SW 1271 (cell line): ENCODE measurements around the gene PMF1.
A peak's percentile ranks its signal among the peaks of the same experiment; 100 is the strongest.
"Not testable (repeated sequence)": the region's sequence is repeated elsewhere in the genome, so short reads cannot be mapped to it uniquely, and the experiment has no call there.

ENCODE experiments used
- DNase-seq, 2 experiments: peaks; one replicate each; lab custom pipeline; 2025; lab: John Stamatoyannopoulos, UW

PMF1 gene, protein sequence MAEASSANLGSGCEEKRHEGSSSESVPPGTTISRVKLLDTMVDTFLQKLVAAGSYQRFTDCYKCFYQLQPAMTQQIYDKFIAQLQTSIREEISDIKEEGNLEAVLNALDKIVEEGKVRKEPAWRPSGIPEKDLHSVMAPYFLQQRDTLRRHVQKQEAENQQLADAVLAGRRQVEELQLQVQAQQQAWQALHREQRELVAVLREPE

DNA sequence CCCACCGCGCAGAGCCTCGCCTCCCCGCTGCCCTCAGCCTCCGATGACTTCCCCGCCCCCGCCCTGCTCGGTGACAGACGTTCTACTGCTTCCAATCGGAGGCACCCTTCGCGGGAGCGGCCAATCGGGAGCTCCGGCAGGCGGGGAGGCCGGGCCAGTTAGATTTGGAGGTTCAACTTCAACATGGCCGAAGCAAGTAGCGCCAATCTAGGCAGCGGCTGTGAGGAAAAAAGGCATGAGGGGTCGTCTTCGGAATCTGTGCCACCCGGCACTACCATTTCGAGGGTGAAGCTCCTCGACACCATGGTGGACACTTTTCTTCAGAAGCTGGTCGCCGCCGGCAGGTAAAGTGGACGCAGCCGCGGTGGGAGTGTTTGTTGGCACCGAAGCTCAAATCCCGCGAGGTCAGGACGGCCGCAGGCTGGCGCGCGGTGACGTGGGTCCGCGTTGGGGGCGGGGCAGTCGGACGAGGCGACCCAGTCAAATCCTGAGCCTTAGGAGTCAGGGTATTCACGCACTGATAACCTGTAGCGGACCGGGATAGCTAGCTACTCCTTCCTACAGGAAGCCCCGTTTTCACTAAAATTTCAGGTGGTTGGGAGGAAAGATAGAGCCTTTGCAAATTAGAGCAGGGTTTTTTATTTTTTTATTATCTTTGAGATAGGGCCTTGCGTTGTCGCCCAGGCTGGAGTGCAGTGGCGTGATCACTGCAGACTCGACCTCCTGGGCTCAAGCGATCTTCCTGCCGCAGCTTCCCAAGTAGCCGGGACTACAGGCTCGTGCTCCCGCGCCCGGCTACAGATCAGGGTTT is at the start of gene PMF1:
PMF1 (plus strand) TSS at position 175 of the 811 bp plus-strand sequence; CDS start at position 184, 9 bp downstream.
- DNase-seq = peak; percentile 75 to 87

DNA sequence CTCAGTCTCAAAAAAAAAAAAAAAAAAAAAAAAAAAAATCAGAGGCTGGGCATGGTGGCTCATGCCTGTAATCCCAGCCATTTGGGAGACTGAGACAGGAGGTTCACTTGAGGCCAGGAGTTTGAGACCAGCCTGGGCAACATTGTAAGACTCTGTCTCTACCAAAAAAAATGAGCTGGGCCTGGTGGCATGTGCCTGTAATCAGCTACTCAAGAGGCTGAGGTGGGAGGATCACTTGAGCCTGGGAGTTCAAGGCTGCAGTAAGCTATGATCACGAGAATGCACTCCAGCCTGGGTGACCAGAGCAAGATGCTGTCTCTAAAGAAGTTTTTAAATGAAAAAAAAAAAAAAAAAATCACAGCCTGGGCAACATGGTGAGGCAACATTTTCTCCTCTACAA is 49.1 kb upstream of the PMF1 start:
- no peak for DNase-seq

DNA sequence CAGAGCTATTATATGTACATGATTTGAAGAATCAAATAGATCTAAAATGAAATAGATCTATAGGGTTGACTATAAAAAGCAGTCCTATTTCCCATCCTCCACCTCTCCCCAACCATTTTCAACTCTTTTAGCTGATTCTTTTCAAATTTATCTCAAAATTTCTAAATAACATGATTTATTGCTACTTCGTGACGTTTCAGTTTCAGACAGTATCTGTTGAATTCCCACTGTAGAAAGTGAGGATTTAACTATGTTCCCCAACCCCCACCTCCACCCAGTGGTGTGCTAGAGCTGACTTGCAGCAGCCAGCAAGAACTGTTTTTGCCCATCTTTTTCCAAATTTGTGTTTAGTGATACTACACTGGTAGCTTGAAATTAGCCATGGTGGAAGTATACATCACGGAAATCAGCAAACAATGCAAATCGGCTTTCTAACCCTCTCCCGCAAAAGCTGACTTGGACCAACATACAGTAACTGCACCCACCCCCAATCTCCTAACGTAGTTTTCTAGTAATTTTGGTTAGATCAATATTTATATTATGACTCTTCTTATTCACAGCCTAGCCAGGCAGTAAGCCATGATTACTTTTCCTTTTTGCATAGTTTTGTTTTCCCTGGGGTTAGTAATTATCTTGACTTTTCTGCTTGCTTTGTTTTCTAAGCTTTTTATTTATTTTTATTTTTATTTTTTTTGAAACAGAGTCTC is 48.5 kb upstream of the PMF1 start:
- no peak for DNase-seq

DNA sequence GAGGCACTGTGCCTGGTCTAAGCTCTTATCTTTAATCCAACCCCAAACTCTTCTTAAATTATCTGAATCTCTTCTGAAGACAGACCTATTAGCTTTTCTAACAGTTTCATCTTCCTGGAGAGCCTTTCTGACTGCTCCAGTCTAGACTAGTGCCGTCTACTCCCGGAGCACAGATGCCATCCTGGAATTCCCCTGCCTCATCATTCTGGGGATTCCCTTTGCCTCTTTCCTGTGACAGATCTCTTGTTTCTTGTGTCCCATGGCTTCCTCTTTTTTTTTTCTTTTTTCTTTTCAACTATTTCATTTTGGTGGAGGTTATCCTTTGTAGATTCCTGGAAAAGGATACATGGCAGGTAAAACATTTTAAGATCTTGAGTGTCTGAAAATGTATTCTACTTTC is 47.7 kb upstream of the PMF1 start:
- no peak for DNase-seq

DNA sequence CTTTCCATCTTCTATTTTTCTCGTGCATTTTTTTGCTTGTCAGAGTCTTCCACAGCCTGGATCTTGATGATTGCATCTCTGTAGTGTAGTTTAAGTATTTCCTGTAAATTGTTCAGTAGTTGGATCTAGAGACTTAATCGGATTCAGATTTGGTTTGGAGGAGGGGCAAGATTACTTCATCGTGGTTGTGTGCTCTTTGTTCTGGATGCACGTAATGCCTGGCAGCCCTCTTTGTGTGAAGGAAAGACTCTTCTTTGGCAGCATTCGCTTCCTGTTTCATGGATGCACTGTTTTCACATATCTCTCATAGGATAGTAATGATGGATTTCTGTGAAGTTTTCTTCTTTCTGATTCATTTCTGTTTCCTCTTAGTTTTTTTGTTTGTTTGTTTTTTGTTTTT is 45.3 kb upstream of the PMF1 start:
- no peak for DNase-seq

DNA sequence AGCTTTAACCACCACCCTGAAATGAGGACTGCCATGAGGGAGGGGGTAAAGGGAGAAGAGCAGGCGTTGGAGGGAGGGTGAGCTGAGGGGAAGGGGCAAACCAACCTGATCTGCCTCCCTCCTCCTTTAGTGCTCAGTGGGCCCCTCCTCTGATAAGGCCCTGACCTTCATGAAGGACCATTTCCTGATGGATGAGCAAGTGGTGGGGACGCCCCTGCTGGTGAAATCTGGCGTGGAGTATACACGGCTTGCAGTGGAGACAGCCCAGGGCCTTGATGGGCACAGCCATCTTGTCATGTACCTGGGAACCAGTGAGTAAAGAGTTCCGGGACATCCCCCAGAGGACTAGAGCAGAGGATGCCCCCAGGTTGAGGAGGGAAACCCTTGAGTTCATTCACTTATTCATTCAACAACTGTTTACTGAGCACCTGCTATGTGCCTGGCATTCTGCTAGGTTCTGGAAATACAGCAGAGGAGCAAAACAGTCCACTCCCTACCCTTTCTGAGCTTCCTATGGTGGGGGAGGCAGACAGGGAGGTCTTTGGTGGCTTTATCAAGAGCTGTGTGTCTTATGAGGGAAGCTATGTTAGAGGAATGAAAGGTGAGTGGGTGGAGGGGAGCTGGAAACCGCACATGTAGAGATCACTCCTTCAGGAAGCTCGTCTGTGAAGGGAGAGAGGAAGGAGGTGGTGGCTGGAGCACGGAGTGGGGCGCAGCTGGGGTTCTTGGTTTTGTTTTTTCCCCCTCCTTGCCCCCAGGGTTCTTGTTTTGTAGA is 39.9 kb upstream of the PMF1 start:
- no peak for DNase-seq

DNA sequence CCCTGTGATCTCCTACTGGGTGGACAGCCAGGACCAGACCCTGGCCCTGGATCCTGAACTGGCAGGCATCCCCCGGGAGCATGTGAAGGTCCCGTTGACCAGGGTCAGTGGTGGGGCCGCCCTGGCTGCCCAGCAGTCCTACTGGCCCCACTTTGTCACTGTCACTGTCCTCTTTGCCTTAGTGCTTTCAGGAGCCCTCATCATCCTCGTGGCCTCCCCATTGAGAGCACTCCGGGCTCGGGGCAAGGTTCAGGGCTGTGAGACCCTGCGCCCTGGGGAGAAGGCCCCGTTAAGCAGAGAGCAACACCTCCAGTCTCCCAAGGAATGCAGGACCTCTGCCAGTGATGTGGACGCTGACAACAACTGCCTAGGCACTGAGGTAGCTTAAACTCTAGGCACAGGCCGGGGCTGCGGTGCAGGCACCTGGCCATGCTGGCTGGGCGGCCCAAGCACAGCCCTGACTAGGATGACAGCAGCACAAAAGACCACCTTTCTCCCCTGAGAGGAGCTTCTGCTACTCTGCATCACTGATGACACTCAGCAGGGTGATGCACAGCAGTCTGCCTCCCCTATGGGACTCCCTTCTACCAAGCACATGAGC is 36.1 kb upstream of the PMF1 start:
- no peak for DNase-seq

DNA sequence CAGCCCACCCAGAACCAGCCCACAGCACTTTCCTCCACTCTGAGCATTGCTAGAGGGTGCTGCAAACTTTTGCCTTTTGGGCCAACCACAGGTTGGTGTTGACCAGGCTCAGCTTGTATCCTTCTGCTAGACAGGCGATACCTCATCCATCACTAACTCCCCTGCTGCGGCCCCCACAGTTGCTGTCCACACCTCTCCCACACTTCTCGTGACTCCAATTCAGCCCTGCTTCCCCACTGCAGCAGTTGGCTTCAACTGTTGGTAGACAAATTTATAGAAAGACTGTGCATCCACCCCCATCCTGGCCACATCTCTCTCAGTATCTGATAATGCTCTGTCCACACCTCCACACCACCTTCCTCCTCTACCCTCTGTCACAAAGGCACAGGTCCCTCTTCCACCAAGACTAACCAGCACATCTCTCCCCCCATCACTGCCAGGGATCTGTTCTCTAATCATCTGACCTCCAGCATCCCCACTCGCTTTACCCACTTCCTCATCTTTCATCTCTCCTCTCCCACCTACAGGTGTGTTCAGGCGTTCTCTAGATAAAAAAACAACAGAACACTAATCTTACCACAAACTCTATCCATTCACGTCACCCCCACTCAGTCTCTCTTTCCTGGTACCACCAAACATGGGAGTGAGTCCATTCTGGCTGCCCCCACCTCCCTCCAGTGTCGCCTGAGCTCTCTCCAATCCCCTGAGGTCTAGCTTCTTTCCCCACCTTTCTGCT is 34.7 kb upstream of the PMF1 start:
- no peak for DNase-seq

DNA sequence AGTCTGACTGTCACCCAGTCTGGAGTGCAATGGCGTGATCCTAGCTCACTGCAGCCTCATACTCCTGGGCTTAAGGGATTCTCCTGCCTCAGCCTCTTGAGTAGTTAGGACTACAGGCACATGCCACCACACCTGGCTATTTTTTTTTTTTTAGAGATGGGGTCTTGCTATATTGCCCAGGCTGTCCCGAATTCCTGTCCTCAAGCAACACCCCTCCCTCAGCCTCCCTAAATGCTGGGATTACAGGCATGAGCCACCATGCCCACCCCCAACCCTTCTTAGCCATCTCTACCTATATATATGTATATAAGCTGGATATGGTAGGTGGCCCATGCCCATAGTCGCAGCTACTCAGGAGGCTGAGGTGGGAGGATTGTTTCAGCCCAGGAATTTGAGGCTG is 32.3 kb upstream of the PMF1 start:
- no peak for DNase-seq

DNA sequence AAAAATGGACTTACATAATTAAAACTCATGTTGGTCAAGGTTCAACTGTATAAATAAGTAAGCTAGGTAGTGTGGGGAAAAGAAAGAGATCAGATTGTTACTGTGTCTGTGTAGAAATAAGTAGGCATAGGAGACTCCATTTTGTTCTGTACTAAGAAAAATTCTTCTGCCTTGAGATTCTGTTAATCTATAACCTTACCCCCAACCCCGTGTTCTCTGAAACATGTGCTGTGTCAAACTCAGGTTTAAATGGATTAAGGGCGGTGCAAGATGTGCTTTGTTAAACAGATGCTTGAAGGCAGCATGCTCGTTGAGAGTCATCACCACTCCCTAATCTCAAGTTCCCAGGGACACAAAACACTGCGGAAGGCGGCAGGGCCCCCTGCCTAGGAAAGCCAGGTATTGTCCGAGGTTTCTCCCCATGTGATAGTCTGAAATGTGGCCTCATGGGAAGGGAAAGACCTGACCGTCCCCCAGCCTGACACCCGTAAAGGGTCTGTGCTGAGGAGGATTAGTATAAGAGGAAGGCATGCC is 31.3 kb upstream of the PMF1 start:
- not testable (repeated sequence) for DNase-seq

DNA sequence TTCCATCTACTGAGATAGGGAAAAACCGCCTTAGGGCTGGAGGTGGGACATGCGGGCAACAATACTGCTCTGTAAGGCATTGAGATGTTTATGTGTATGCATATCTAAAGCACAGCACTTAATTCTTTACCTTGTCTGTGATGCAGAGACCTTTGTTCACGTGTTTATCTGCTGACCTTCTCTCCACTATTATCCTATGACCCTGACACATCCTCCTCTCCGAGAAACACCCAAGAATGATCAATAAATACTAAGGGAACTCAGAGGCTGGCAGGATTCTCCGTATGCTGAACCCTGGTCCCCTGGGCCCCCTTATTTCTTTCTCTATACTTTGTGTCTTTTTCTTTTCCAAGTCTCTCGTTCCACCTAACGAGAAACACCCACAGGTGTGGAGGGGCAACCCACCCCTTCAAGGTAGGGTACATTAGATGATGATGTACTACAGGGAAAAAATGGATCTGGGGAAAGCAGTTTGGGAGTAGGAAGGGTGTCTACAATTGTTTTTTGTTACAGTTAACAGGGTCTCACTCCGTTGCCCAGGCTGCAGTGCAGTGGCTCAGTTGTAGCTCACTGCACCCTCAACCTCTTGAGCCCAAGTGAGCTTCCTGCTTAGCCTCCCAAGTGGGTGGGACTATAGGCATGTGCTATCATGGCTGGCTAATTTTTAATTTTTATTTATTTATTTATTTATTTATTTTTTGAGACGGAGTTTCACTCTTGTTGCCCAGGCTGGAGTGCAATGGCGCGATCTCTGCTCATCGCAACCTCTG is 30.6 kb upstream of the PMF1 start:
- not testable (repeated sequence) for DNase-seq

DNA sequence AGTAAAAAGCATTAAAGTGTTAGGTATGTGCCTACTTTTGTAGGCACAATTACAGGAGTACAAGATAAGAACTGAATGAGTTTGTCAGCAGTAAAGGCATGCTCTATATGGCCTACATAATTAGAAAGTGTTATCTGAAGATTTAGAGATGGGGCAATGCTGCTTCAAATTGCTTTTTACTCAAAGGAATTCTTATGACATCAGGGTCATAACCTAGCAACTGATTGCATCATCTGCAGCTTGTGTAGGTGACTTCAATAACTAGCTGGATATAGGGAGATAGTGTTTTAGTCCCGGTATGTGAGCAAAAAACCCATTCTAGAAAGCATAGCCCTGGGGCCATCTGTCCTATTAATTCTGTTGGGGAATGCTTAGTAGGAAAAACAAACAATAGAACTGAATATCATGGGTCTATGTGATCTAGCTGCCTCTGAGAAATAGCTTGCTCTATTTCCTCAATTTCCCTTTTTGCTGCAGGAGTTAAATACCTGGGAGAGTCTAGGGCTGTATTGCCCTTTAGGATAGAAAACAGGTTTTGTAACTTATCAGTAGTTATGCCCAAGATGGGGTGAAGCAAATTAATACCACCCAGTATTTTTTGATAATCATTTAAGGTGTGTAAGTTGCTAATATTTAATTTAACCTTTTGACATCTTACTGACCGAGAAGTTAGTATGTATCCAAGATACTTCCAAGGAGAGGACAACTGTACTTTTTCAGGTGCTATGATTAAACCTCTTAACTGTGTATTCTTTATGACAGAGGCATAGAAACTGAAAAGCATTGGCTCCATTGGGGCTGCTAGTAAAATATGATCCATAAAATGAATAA is 26.2 kb upstream of the PMF1 start:
- not testable (repeated sequence) for DNase-seq

DNA sequence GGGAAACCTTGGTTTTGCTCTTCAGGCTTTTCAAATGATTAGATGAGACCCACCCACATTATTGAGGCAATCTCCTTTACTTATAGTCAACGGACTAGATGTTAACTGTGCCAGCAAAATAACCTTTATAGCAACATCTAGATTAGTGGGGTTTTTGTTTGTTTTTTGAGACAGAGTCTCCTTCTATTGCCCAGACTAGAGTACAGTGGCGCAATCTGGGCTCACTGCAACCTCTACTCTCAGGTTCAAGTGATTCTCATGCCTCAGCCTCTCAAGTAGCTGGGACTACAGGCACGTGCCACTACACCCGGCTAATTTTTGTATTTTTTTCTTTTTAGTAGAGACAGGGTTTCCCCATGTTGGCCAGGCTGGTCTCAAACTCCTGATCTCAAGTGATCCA is 22.5 kb upstream of the PMF1 start:
- not testable (repeated sequence) for DNase-seq

DNA sequence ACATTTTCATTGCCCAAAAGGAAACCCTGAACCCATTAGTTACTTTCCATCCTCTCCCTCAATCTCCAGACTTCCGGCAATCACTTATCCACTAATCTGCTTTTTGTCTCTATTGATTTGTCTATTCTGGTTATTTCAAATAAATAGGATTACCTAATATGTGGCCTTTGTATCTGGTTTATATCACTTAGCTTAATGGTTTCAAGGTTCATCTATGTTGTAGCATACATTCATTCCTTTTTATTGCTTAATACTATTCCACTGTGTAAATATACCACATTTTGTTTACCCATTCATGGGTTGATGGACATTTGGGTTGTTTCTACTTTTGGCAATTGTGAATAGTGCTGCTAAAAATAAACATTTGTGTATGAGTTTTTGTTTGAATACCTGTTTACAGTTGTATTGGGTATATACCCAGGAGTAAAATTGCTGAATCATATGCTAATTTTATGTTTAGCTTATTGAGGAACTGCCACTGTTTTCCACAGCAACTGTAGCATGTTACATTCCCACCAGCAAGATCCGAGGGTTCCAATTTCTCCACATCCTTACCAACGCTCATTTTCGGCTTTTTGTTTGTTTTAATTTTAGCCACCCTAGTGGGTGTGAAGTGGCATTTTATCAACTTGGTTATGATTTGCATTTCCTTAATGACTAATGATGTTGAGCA is 21.4 kb upstream of the PMF1 start:
- no peak for DNase-seq

DNA sequence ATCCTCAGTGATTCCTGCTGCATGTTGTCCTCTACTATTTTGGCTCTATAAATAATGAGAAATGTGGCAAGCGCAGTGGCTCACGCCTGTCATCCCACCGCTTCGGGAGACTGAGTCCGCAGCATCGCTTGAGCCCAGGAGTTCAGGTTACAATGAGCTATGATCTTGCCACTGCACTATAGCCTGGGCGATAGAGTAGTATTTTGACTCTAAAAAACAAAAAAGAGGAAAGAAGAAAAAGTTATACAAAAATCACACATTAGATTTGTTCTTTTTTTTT is 19.7 kb upstream of the PMF1 start:
- no peak for DNase-seq

DNA sequence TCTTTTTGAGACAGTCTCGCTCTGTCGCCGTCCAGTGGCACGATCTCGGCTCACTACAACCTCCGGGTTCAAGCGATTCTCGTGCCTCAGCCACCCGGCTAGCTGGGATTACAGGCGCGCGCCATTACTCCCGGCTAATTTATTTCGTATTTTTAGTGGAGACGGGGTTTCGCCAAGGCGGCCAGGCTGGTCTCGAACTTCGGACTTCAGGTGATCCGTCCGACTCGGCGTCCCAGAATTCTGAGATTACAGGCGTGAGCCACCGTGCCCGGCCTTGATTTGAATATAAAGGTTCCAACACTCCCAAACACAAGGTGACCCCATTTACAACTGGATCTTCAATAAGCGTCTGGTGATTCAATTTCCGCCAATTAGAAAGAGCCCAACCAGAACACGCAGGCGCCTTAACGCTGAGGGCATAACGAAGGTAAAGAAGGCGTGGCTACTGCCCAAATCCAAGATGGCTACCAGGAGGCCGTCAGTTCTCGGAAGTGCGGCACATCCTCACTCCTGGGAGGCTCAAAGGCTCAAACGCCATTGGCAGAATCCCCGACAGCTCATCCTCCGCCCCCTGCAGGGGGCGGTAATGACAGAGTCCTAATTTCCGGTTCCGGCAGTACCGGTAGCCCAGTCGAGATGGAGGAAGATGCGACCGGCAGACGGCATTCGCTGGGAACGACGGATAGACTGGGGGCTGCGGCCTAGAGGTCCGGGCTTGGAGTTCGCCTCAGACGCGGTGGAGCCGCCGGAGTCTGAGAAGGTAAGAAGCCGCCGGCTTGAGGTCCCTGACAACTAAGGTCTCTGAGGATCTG is 19.1 kb upstream of the PMF1 start, which contains the start of gene SLC25A44:
SLC25A44 (plus strand) TSS at position 617 of the 812 bp plus-strand sequence. CDS start 5,744 bp downstream, outside the sequence.
- peak; percentile 88 to 93 for DNase-seq

DNA sequence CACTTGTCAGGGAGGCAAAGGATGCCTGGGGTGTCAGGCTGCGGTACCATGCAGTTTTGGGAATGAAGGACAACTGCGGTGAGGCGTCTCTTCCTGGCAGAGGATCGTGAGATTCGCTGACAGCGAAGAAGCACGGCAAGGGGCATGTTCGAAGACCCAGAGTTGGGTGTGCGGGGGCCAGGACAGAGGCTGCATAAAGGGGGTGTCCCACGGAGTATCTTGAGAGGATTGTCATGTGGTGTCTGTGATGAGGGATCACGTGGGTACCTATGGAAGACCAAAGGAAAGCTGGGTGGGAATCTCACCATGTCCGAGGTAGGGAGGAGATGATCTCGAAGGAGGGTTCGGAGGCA is 18.5 kb upstream of the PMF1 start:
- no peak for DNase-seq

DNA sequence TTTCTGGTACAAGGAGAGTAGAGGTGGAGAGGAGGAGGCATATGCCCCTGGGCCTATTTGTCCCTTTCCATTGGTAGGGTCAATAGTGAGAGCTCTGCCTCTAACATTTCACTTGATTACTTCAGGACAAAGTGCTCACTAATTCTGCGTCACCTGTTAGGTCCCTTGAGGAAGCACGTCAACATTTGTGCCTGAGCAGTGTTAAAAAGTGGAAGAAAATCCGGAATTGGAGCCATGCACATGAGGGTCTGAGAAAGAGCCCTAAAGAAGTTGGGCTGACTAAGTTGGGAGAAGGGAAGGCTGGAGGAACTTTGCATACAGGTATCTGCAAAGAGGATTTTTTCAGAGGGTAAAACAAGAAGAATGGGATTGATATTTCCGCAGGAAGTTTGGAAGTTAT is 17.0 kb upstream of the PMF1 start:
- DNase-seq = no peak
